Measurements from ENCODE around the gene SLC16A7.
"Not testable (repeated sequence)": the region's sequence is repeated elsewhere in the genome, so short reads cannot be mapped to it uniquely, and the experiment has no call there.

Gene SLC16A7

GRCh38 chr12:59742841-59743240 is 147.0 kb downstream of the SLC16A7 start:
- H3K27ac ChIP-seq, result no peak overlapping the region
- TF ChIP-seq CTCF (IDR thresholded peaks at IDR 0.05) (no peak), ZFX (IDR thresholded peaks at IDR 0.05; ENCODE audit: borderline replicate concordance) (no peak)

- no peak for TF ChIP-seq ZFX (IDR thresholded peaks at IDR 0.05; ENCODE audit: borderline replicate concordance)
- no peak for TF ChIP-seq CTCF (IDR thresholded peaks at IDR 0.05)
- H3K27ac ChIP-seq, result no peak overlapping the region
Measured at GRCh38 chr12:59744564-59744963, 148.7 kb downstream of the SLC16A7 start.

- H3K27ac ChIP-seq, result not testable (repeated sequence)
Measured at GRCh38 chr12:59751091-59751490, 155.3 kb downstream of the SLC16A7 start.

GRCh38 chr12:59761542-59761941 is 165.7 kb downstream of the SLC16A7 start:
- no peak for TF ChIP-seq ZFX (IDR thresholded peaks at IDR 0.05; ENCODE audit: borderline replicate concordance)
- no peak for TF ChIP-seq CTCF (IDR thresholded peaks at IDR 0.05)

GRCh38 chr12:59763835-59764234 is 168.0 kb downstream of the SLC16A7 start:
- H3K27ac ChIP-seq, result no peak overlapping the region
- no peak for TF ChIP-seq ZFX (IDR thresholded peaks at IDR 0.05; ENCODE audit: borderline replicate concordance)
- TF ChIP-seq CTCF (IDR thresholded peaks at IDR 0.05), result no peak

More at GRCh38 chr12:59761542-59761941, 165.7 kb downstream of the SLC16A7 start:
- H3K27ac ChIP-seq, result no peak overlapping the region

GRCh38 chr12:59768031-59768430 is 172.2 kb downstream of the SLC16A7 start:
- TF ChIP-seq CTCF (IDR thresholded peaks at IDR 0.05) (no peak), ZFX (IDR thresholded peaks at IDR 0.05; ENCODE audit: borderline replicate concordance) (no peak)
- no peak overlapping the region for H3K27ac ChIP-seq

- no peak overlapping the region for H3K27ac ChIP-seq
- TF ChIP-seq ZFX (IDR thresholded peaks at IDR 0.05; ENCODE audit: borderline replicate concordance), result no peak
- peak; percentile 71 for TF ChIP-seq CTCF (IDR thresholded peaks at IDR 0.05)
Measured at GRCh38 chr12:59780605-59781135, 184.8 kb downstream of the SLC16A7 start.

- no peak overlapping the region for H3K27ac ChIP-seq
- no peak for TF ChIP-seq ZFX (IDR thresholded peaks at IDR 0.05; ENCODE audit: borderline replicate concordance)
- TF ChIP-seq CTCF (IDR thresholded peaks at IDR 0.05), result no peak
Measured at GRCh38 chr12:59787610-59788009, 191.8 kb downstream of the SLC16A7 start.

Data from 22Rv1 (cell line).